Body of pancreas (tissue), 4 donors: Measurements from ENCODE around the gene CTAGE9.

Source experiments
- CTCF ChIP-seq, 7 experiments: fragments of 450-650 bp in 4 of 7; fragments of 200-600 bp in 3 of 7; sonication (generic) in 3 of 7; IDR thresholded peaks; one replicate each; pipeline ENCODE4 v1.5.1; 2016 to 2019; ENCODE audit warnings: antibody characterized with exemption in 7 of 7
- POLR2A ChIP-seq, 3 donors: fragments of 450-650 bp; IDR thresholded peaks; one replicate each; pipeline ENCODE4 v1.6.1; 2016; ENCODE audit warnings: antibody characterized with exemption in 3 of 3, mild to moderate bottlenecking in 2 of 3

DNA sequence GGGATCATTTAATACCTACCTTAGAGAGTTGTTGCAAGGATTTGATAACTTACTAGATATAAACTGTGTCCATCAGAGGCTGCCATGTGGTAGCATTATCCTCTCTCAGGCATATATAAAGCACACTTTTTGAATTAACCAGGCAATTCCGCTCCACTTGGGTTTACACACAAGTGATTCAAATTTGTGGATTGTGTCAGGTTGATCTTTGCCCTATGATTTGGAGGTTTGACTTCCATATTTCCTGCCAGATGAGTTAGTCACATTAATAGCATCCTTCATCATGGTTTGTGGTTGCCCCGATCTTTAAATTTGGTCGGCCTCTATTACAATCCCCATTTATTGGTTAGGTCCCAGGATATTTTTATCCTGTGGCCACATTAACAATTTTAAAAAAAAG lies 44.8 kb upstream of the CTAGE9 start:
- no peak for TF ChIP-seq CTCF (IDR thresholded peaks at IDR 0.05)
- TF ChIP-seq POLR2A (IDR thresholded peaks at IDR 0.05), result no peak
